T-cell (primary cell): ENCODE data around the gene FAM131B. TPM values are rescaled to one million over a fixed set of nuclear protein-coding genes. Genes with fewer than 3 reads are reported as not detected.

ENCODE experiments used
- ATAC-seq, 4 experiments: fragments of 200-7000 bp in 3 of 4; fragments of 150-1000 bp in 1 of 4; cut with Tn5 transposase; replicated peaks in 1 of 4; 1 replicate in 3 of 4; 2 replicates in 1 of 4; pipeline ENCODE4 v1.10.0; 2021; ENCODE audit warnings: moderate library complexity in 3 of 4, mild to moderate bottlenecking in 2 of 4, moderate number of reproducible peaks in 1 of 4
- CTCF ChIA-PET, 2 donors: fragments of 300-600 bp; sonication (Branson Sonifier 250); formaldehyde crosslinking; loops; one replicate each; lab custom pipeline; 2022; ENCODE audit warnings: antibody characterized with exemption in 2 of 2; lab: Charles Lee
- POLR2A ChIA-PET, 2 donors: fragments of 300-600 bp; sonication (Branson Sonifier 250); formaldehyde crosslinking; loops; one replicate each; lab custom pipeline; 2022; ENCODE audit warnings: antibody characterized with exemption in 2 of 2; lab: Charles Lee
- DNase-seq, 35 experiments: peaks; one replicate each; pipeline versions ENCODE4 v3.0.0 to v3.0.0-alpha.2; 2013 to 2023
- H3K27ac ChIP-seq: one replicate; pipeline ENCODE4 v1.5.1; 2013; ENCODE audit warnings: low read length
- H3K27me3 ChIP-seq, 2 experiments: replicated peaks in 1 of 2; 1 replicate in 1 of 2; 2 replicates in 1 of 2; pipeline versions ENCODE4 v1.6.1 to v1.7.0; 2013; ENCODE audit warnings: low read length in 1 of 2, mixed read lengths in 1 of 2; ENCODE audit not compliant: control insufficient read depth in 2 of 2, insufficient read depth in 2 of 2; ENCODE audit errors: extremely low read depth in 1 of 2
- H3K36me3 ChIP-seq, 2 donors: 1 replicate in 1 of 2; 2 replicates in 1 of 2; pipeline versions ENCODE4 v1.6.1 to v1.7.0; 2013; ENCODE audit warnings: low read length in 1 of 2; ENCODE audit not compliant: control insufficient read depth in 2 of 2, insufficient read depth in 1 of 2; ENCODE audit errors: extremely low read depth in 1 of 2
- H3K4me1 ChIP-seq, 2 experiments: 1 replicate in 1 of 2; 2 replicates in 1 of 2; pipeline versions ENCODE4 v1.6.1 to v1.7.0; 2013; ENCODE audit warnings: low read length in 2 of 2, mixed read lengths in 1 of 2; ENCODE audit not compliant: insufficient read depth in 2 of 2, control insufficient read depth in 1 of 2; ENCODE audit errors: extremely low read depth in 1 of 2
- H3K4me3 ChIP-seq, 2 donors: 1 replicate in 1 of 2; 2 replicates in 1 of 2; pipeline versions ENCODE4 v1.5.1 to v1.7.0; 2013; ENCODE audit warnings: mild to moderate bottlenecking in 2 of 2, low read length in 1 of 2, moderate library complexity in 1 of 2; ENCODE audit not compliant: control insufficient read depth in 1 of 2; ENCODE audit errors: extremely low read depth in 1 of 2
- H3K9me3 ChIP-seq: 2 replicates; pipeline ENCODE4 v1.7.0; 2013
- H3K27ac Mint-ChIP-seq, 2 donors: one replicate each; pipeline ENCODE4 v1.8.0; 2020 to 2021; ENCODE audit warnings: mild to moderate bottlenecking in 2 of 2, mixed read lengths in 2 of 2
- H3K27me3 Mint-ChIP-seq, 2 donors: one replicate each; pipeline ENCODE4 v1.8.0; 2021 to 2022; ENCODE audit warnings: mixed read lengths in 2 of 2
- H3K36me3 Mint-ChIP-seq: one replicate; pipeline ENCODE4 v1.8.0; 2021; ENCODE audit warnings: mixed read lengths
- H3K4me1 Mint-ChIP-seq, 3 donors: one replicate each; pipeline ENCODE4 v1.8.0; 2020 to 2022; ENCODE audit warnings: mixed read lengths in 3 of 3, mild to moderate bottlenecking in 1 of 3
- H3K4me3 Mint-ChIP-seq, 3 donors: one replicate each; pipeline ENCODE4 v1.8.0; 2020 to 2022; ENCODE audit warnings: mild to moderate bottlenecking in 3 of 3, mixed read lengths in 3 of 3, moderate library complexity in 3 of 3
- H3K9me3 Mint-ChIP-seq, 3 donors: one replicate each; pipeline ENCODE4 v1.8.0; 2020 to 2022; ENCODE audit warnings: mixed read lengths in 3 of 3
- WGBS: methylation state at CpG from one replicate; pipeline ENCODE4 v1.1.5; 2013; ENCODE audit warnings: missing lambda C conversion rate; ENCODE audit not compliant: insufficient coverage; 5-methylcytosine and 5-hydroxymethylcytosine counted together
- total RNA-seq, 35 experiments: library from RNA in 6 of 35; stranded (reverse) in 6 of 35; fragments of 120-200 nt in 1 of 35; gene quantifications; one replicate each; pipeline versions ENCODE4 v1.2.1 to v1.2.4 and lab custom pipeline; 2013 to 2026

Gene FAM131B
- total RNA-seq, 5 donors from 2014 or later (not counting 1 experiment from before 2014, with no cell fraction given), result 0.08 to 3.6 (median 2.1) TPM

- H3K27me3 Mint-ChIP-seq, result no peaks in the 10 kb centered on the region
- H3K36me3 Mint-ChIP-seq, result no peaks in the 10 kb centered on the region
- ChIA-PET POLR2A (no interaction called here), CTCF (interaction anchor here in 1 of 2 donors (0.5 to 0.6 kb wide), 2 partner anchors 11 to 30 kb away, joined by 3 read pairs; partner anchors contain the start of gene FAM131B)
- Histone ChIP-seq H3K4me3 (no peak overlapping the region), H3K36me3 (no peaks in the 10 kb centered on the region), H3K27me3 (no peaks in the 10 kb centered on the region), H3K4me1 (peaks cover 21 to 57% of the 10 kb centered on the region in 2 experiments), H3K9me3 (no peaks in the 10 kb centered on the region), H3K27ac (no peak overlapping the region)
- WGBS, result 100% methylated on average over 4 of the region's 4 CpGs
- H3K4me1 Mint-ChIP-seq, result peaks cover 61 to 69% (median 66%) of the 10 kb centered on the region in 3 donors
- DNase-seq (no peak), ATAC-seq (no peak)
- H3K4me3 Mint-ChIP-seq, result no peak overlapping the region
- peak overlapping the region; percentile 93 for H3K27ac Mint-ChIP-seq
- H3K9me3 Mint-ChIP-seq, result no peaks in the 10 kb centered on the region
These were observed 10.8 kb upstream of the FAM131B start for GRCh38 chr7:143373255-143373794.

GRCh38 chr7:143372070-143372469 is 9.6 kb upstream of the FAM131B start:
- no peak overlapping the region for H3K4me3 ChIP-seq
- Mint-ChIP-seq H3K4me1 (peaks cover 52 to 60% (median 57%) of the 10 kb centered on the region in 3 donors), H3K4me3 (peak overlapping the region in 1 of 3 donors; percentile 47), H3K9me3 (no peaks in the 10 kb centered on the region), H3K36me3 (no peaks in the 10 kb centered on the region), H3K27me3 (no peaks in the 10 kb centered on the region), H3K27ac (peak overlapping the region; percentile 79 to 87)
- ChIA-PET CTCF (interaction anchor here in 1 of 2 donors (0.6 to 0.7 kb wide), 3 partner anchors 36 to 559 kb away, joined by 3 to 5 read pairs (median 4); partner anchors contain the start of gene EPHA1), POLR2A (interaction anchor here (0.5 to 0.6 kb wide), 2 partner anchors 43 to 361 kb away, joined by 3 read pairs; no protein-coding TSS in a partner anchor)
- H3K27me3 ChIP-seq, result peaks cover 0 to 6% of the 10 kb centered on the region in 2 experiments
- peak overlapping the region; percentile 38 for H3K27ac ChIP-seq
- 27% methylated on average over 4 of the region's 4 CpGs for WGBS
- ATAC-seq (peak; percentile 51 to 70 (median 61)), DNase-seq (peak in 33 of 35 experiments; percentile 27 to 72 (median 58))
- H3K9me3 ChIP-seq, result no peaks in the 10 kb centered on the region
- no peaks in the 10 kb centered on the region for H3K36me3 ChIP-seq
- H3K4me1 ChIP-seq, result peaks cover 21 to 45% of the 10 kb centered on the region in 2 experiments

GRCh38 chr7:143369678-143370651 is 7.5 kb upstream of the FAM131B start:
- Histone ChIP-seq H3K4me3 (no peak overlapping the region), H3K9me3 (no peaks in the 10 kb centered on the region), H3K4me1 (peaks cover 13 to 24% of the 10 kb centered on the region in 2 experiments), H3K27ac (no peak overlapping the region), H3K27me3 (peaks cover 0 to 15% of the 10 kb centered on the region in 2 experiments), H3K36me3 (no peaks in the 10 kb centered on the region)
- CTCF ChIA-PET, result interaction anchor here in 1 of 2 donors (1.8 kb wide), 1 partner anchor 11 kb away, joined by 5 read pairs; no protein-coding TSS in a partner anchor
- H3K4me1 Mint-ChIP-seq, result peaks cover 31 to 39% (median 36%) of the 10 kb centered on the region in 3 donors
- H3K27me3 Mint-ChIP-seq, result peaks cover 6 to 11% of the 10 kb centered on the region in 2 donors
- POLR2A ChIA-PET, result interaction anchor here (0.5 to 0.7 kb wide), 2 partner anchors 77 to 90 kb away, joined by 5 to 15 read pairs; no protein-coding TSS in a partner anchor
- H3K36me3 Mint-ChIP-seq, result no peaks in the 10 kb centered on the region
- WGBS, result 93% methylated on average over 2 of the region's 12 CpGs
- H3K9me3 Mint-ChIP-seq, result no peaks in the 10 kb centered on the region
- peak overlapping the region in 1 of 2 donors; percentile 17 for H3K27ac Mint-ChIP-seq
- no peak overlapping the region for H3K4me3 Mint-ChIP-seq
- no peak for DNase-seq
- ATAC-seq, result no peak

GRCh38 chr7:143368387-143368786 is 5.9 kb upstream of the FAM131B start:
- H3K4me1 ChIP-seq, result peaks cover 8 to 20% of the 10 kb centered on the region in 2 experiments
- CTCF ChIA-PET, result interaction anchor here (0.5 to 1.0 kb wide), 3 partner anchors 97 to 128 kb away, joined by 3 read pairs; no protein-coding TSS in a partner anchor

GRCh38 chr7:143367972-143368371 is 5.5 kb upstream of the FAM131B start:
- DNase-seq, result no peak
- POLR2A ChIA-PET, result no interaction called here
- H3K27me3 ChIP-seq, result peaks cover 8 to 24% of the 10 kb centered on the region in 2 experiments
- no peaks in the 10 kb centered on the region for H3K36me3 ChIP-seq
- no peak overlapping the region for H3K4me3 ChIP-seq
- Mint-ChIP-seq H3K27ac (no peak overlapping the region), H3K36me3 (no peaks in the 10 kb centered on the region), H3K9me3 (no peaks in the 10 kb centered on the region), H3K4me3 (no peak overlapping the region), H3K27me3 (peaks cover 26 to 31% of the 10 kb centered on the region in 2 donors), H3K4me1 (peaks cover 23 to 27% (median 23%) of the 10 kb centered on the region in 3 donors)
- H3K4me1 ChIP-seq, result peaks cover 8 to 23% of the 10 kb centered on the region in 2 experiments
- H3K9me3 ChIP-seq, result no peaks in the 10 kb centered on the region
- 88% methylated on average over 4 of the region's 4 CpGs for WGBS
- H3K27ac ChIP-seq, result no peak overlapping the region
- CTCF ChIA-PET, result interaction anchor here in 1 of 2 donors (0.5 to 1.0 kb wide), 2 partner anchors 96 to 127 kb away, joined by 3 read pairs; no protein-coding TSS in a partner anchor
- ATAC-seq, result no peak

More at GRCh38 chr7:143368387-143368786, 5.9 kb upstream of the FAM131B start:
- no peaks in the 10 kb centered on the region for H3K9me3 Mint-ChIP-seq
- H3K36me3 Mint-ChIP-seq, result no peaks in the 10 kb centered on the region
- Histone ChIP-seq H3K9me3 (no peaks in the 10 kb centered on the region), H3K36me3 (no peaks in the 10 kb centered on the region), H3K27me3 (peaks cover 7 to 20% of the 10 kb centered on the region in 2 experiments), H3K27ac (no peak overlapping the region), H3K4me3 (no peak overlapping the region)
- H3K27me3 Mint-ChIP-seq, result peaks cover 22 to 27% of the 10 kb centered on the region in 2 donors
- no peak overlapping the region for H3K4me3 Mint-ChIP-seq
- peaks cover 21 to 27% (median 23%) of the 10 kb centered on the region in 3 donors for H3K4me1 Mint-ChIP-seq
- H3K27ac Mint-ChIP-seq, result no peak overlapping the region
- DNase-seq, result no peak
- no peak for ATAC-seq
- no CpG with 5 or more reads among the region's 1 CpG for WGBS
- POLR2A ChIA-PET, result no interaction called here
